A549 (cell line): ENCODE measurements around the gene SLCO1A2.

Experiments
- BHLHE40 ChIP-seq: IDR thresholded peaks from 2 replicates; pipeline ENCODE4 v1.6.1; 2012; ENCODE audit warnings: low read depth, low read length, inconsistent platforms
- CHD2 ChIP-seq: fragments of 150-350 bp; IDR thresholded peaks from 2 replicates; pipeline ENCODE4 v1.6.1; 2014; ENCODE audit warnings: low read length; ENCODE audit not compliant: partially characterized antibody
- ESRRA ChIP-seq: fragments of 150-350 bp; IDR thresholded peaks from 2 replicates; pipeline ENCODE4 v1.6.1; 2014; ENCODE audit warnings: mild to moderate bottlenecking, low read length, borderline replicate concordance
- POLR2A ChIP-seq: IDR thresholded peaks from 2 replicates; pipeline ENCODE4 v1.6.1; 2012; ENCODE audit warnings: mild to moderate bottlenecking, low read length
- TF ChIP-seq, protein P1 (sequence below): fragments of >200 bp; sonication (Bioruptor Twin); formaldehyde crosslinking; IDR thresholded peaks from 3 replicates; pipeline ENCODE4 v1.5.1; 2016

DNA sequence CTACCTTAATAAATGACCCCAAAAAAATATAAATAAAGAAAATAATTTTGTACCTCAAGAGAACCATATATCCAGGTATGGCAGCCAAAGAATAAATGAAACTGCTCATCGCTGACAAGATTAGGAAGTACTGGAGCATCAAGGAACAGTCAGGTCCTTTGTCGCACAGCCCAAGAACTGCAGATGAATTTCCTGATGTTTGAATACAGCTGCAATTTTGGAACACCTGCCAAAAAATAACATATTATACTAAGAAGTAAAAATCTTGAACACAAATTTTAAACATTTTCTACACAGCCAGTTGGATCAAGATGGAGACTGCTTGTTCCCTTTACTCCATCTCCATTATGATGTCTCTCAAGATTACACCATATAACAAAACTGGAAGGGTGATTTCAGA lies 42.6 kb downstream of the SLCO1A2 start:
- no peak for TF ChIP-seq ESRRA
- TF ChIP-seq, protein P1, sequence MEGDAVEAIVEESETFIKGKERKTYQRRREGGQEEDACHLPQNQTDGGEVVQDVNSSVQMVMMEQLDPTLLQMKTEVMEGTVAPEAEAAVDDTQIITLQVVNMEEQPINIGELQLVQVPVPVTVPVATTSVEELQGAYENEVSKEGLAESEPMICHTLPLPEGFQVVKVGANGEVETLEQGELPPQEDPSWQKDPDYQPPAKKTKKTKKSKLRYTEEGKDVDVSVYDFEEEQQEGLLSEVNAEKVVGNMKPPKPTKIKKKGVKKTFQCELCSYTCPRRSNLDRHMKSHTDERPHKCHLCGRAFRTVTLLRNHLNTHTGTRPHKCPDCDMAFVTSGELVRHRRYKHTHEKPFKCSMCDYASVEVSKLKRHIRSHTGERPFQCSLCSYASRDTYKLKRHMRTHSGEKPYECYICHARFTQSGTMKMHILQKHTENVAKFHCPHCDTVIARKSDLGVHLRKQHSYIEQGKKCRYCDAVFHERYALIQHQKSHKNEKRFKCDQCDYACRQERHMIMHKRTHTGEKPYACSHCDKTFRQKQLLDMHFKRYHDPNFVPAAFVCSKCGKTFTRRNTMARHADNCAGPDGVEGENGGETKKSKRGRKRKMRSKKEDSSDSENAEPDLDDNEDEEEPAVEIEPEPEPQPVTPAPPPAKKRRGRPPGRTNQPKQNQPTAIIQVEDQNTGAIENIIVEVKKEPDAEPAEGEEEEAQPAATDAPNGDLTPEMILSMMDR: no peak
- no peak for TF ChIP-seq CHD2
- no peak for TF ChIP-seq BHLHE40
- TF ChIP-seq POLR2A: no peak
